ENCODE data around the gene OSER1. TPM values are rescaled to one million over a fixed set of nuclear protein-coding genes. Genes with fewer than 3 reads are reported as not detected.

The OSER1 gene
- total and polyA plus RNA-seq, 2 of the 8 experiments (the other 6 are each of a cell fraction or from before 2014, with no cell fraction given) = 24.5 to 31.8 TPM

DNA sequence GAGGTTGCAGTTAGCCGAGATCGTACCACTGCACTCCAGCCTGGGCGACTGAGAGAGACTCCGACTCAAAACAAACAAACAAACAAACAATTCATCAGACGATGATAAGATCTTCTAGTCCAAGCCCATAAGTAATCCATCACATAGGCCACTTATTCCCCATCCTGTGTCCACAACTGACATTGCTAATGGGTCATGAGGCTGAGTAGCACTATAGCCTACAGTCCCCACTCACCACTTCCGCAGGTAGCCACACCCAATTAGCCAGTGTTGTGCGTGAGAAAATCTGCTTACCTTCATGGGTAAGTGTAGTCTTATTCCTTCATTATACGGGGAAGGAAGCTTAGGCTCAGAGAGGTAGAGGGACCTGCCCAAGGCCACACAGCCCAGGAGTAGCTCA is 36.7 kb downstream of the OSER1 start (continued):
- TF ChIP-seq RNF2 (IDR thresholded peaks at IDR 0.05; ENCODE audit: borderline replicate concordance, low read depth, low read length, missing control alignments, poor library complexity, severe bottlenecking) (no peak), FOSL1 (IDR thresholded peaks at IDR 0.05; ENCODE audit: insufficient read depth, low read depth, low read length) (no peak), PHF8 (conservative IDR thresholded peaks at IDR 0.05; ENCODE audit: low read depth, low read length) (no peak), POLR2A (IDR thresholded peaks at IDR 0.05; ENCODE audit: control extremely low read depth in 1 of 2, low read depth in 2 of 2, low read length in 2 of 2) (no peak)
